Hepatocyte (in vitro differentiated cells): ENCODE data around the gene TGM2. TPM values are rescaled to one million over a fixed set of nuclear protein-coding genes. Genes with fewer than 3 reads are reported as not detected.

Experiments used
- DNase-seq: peaks from one replicate; pipeline ENCODE4 v3.0.0-alpha.2; 2016; ENCODE audit warnings: low spot score
- H2AFZ ChIP-seq: fragments of 200-600 bp; sonication (generic); 2 replicates; pipeline ENCODE4 v1.6.0; 2016; ENCODE audit warnings: antibody characterized with exemption, mild to moderate bottlenecking
- H3K27ac ChIP-seq: fragments of 200-600 bp; sonication (generic); 2 replicates; pipeline ENCODE4 v1.5.1; 2016; ENCODE audit warnings: mild to moderate bottlenecking
- H3K27me3 ChIP-seq: fragments of 200-600 bp; sonication (generic); 2 replicates; pipeline ENCODE4 v1.6.1; 2016
- H3K36me3 ChIP-seq: fragments of 200-600 bp; sonication (generic); replicated peaks from 2 replicates; pipeline ENCODE4 v1.5.1; 2016; ENCODE audit warnings: low read depth; ENCODE audit not compliant: insufficient read depth
- H3K4me1 ChIP-seq: fragments of 200-600 bp; sonication (generic); 2 replicates; pipeline ENCODE4 v1.5.1; 2016; ENCODE audit warnings: mild to moderate bottlenecking, moderate library complexity; ENCODE audit not compliant: insufficient read depth
- H3K4me2 ChIP-seq: fragments of 200-600 bp; sonication (generic); 2 replicates; pipeline ENCODE4 v1.6.0; 2016
- H3K4me3 ChIP-seq: fragments of 200-600 bp; sonication (generic); 2 replicates; pipeline ENCODE4 v1.5.1; 2016; ENCODE audit warnings: mild to moderate bottlenecking
- H3K79me2 ChIP-seq: fragments of 200-600 bp; sonication (generic); 2 replicates; pipeline ENCODE4 v1.6.0; 2017; ENCODE audit warnings: mild to moderate bottlenecking
- H3K9me2 ChIP-seq: fragments of 200-600 bp; sonication (generic); replicated peaks from 2 replicates; pipeline ENCODE4 v1.6.0; 2017; ENCODE audit warnings: mild to moderate bottlenecking; ENCODE audit not compliant: insufficient read depth
- H3K9me3 ChIP-seq: fragments of 200-600 bp; sonication (generic); 2 replicates; pipeline ENCODE4 v1.5.1; 2016; ENCODE audit warnings: low read depth, mild to moderate bottlenecking
- H4K20me1 ChIP-seq: fragments of 200-600 bp; sonication (generic); 2 replicates; pipeline ENCODE4 v1.6.0; 2016; ENCODE audit warnings: mild to moderate bottlenecking; ENCODE audit not compliant: insufficient read depth, poor library complexity, severe bottlenecking
- CTCF ChIP-seq: fragments of 200-600 bp; sonication (generic); IDR thresholded peaks from 2 replicates; pipeline ENCODE4 v1.5.1; 2016; ENCODE audit warnings: antibody characterized with exemption, mild to moderate bottlenecking; ENCODE audit not compliant: poor library complexity
- EZH2 ChIP-seq: fragments of 200-600 bp; sonication (generic); IDR thresholded peaks from 2 replicates; pipeline ENCODE4 v1.6.1; 2016; ENCODE audit warnings: antibody characterized with exemption, mild to moderate bottlenecking, borderline replicate concordance
- EZH2phosphoT487 ChIP-seq: fragments of 200-600 bp; sonication (generic); IDR thresholded peaks from one replicate; pipeline ENCODE4 v1.6.1; 2018; ENCODE audit warnings: antibody characterized with exemption, mild to moderate bottlenecking, low read depth, moderate library complexity; ENCODE audit not compliant: unreplicated experiment, severe bottlenecking
- WGBS: methylation state at CpG from one replicate; pipeline ENCODE4 v1.1.6; 2016; ENCODE audit warnings: low lambda C conversion rate; ENCODE audit errors: missing lambda C conversion rate; 5-methylcytosine and 5-hydroxymethylcytosine counted together
- polyA plus RNA-seq: library from polyadenylated mRNA; unstranded; fragments of >200 nt; fragmentation: Nextera tagmentation; extraction: Ambion mirVana; gene quantifications from 2 replicates; pipeline ENCODE4 v1.2.1, GENCODE V29; 2016
- total RNA-seq: library from RNA; depleted of rRNA; stranded (reverse); fragments of >200 nt; gene quantifications from 2 replicates; pipeline ENCODE4 v1.2.3, GENCODE V29; 2014

The TGM2 gene
- total and polyA plus RNA-seq, 2 experiments from 2014 or later, result 85.8 to 133 TPM

- peaks cover 16% of the 10 kb centered on the region for H3K4me1 ChIP-seq
- H3K9me3 ChIP-seq, result no peaks in the 10 kb centered on the region
- H3K79me2 ChIP-seq, result no peaks in the 10 kb centered on the region
- no peak for DNase-seq
- TF ChIP-seq EZH2 (no peak), EZH2phosphoT487 (no peak), CTCF (no peak)
- no peaks in the 10 kb centered on the region for H3K36me3 ChIP-seq
- H3K9me2 ChIP-seq, result no peaks in the 10 kb centered on the region
- H2AFZ ChIP-seq, result no peak overlapping the region
- peak overlapping the region; percentile 85 for H3K27ac ChIP-seq
- H3K4me3 ChIP-seq, result no peak overlapping the region
- WGBS, result 89% methylated on average over 7 of the region's 7 CpGs
- H4K20me1 ChIP-seq, result no peaks in the 10 kb centered on the region
- H3K4me2 ChIP-seq, result no peak overlapping the region
- H3K27me3 ChIP-seq, result no peaks in the 10 kb centered on the region
Measured at GRCh38 chr20:38095017-38095686, 69.9 kb downstream of the TGM2 start.

- Histone ChIP-seq H3K27me3 (no peaks in the 10 kb centered on the region), H3K9me2 (no peaks in the 10 kb centered on the region), H3K79me2 (no peaks in the 10 kb centered on the region), H3K27ac (peak overlapping the region; percentile 85), H3K4me1 (peaks cover 16% of the 10 kb centered on the region), H4K20me1 (no peaks in the 10 kb centered on the region), H2AFZ (no peak overlapping the region), H3K4me3 (no peak overlapping the region), H3K9me3 (no peaks in the 10 kb centered on the region), H3K4me2 (no peak overlapping the region), H3K36me3 (no peaks in the 10 kb centered on the region)
- 95% methylated on average over 1 of the region's 1 CpG for WGBS
- TF ChIP-seq EZH2phosphoT487 (no peak), CTCF (no peak), EZH2 (no peak)
- DNase-seq, result peak; percentile 43
Measured at GRCh38 chr20:38094373-38094891, 70.6 kb downstream of the TGM2 start.

- no peak overlapping the region for H3K4me2 ChIP-seq
Measured at GRCh38 chr20:38093641-38094077, 71.4 kb downstream of the TGM2 start.

More at GRCh38 chr20:38093641-38094077, 71.4 kb downstream of the TGM2 start:
- 96% methylated on average over 8 of the region's 8 CpGs for WGBS
- no peak overlapping the region for H3K4me3 ChIP-seq
- TF ChIP-seq EZH2, result no peak
- no peak for TF ChIP-seq EZH2phosphoT487
- TF ChIP-seq CTCF, result no peak
- H2AFZ ChIP-seq, result no peak overlapping the region
- H3K27me3 ChIP-seq, result no peaks in the 10 kb centered on the region
- peaks cover 16% of the 10 kb centered on the region for H3K4me1 ChIP-seq
- H4K20me1 ChIP-seq, result no peaks in the 10 kb centered on the region
- no peak for DNase-seq
- no peaks in the 10 kb centered on the region for H3K9me2 ChIP-seq
- H3K79me2 ChIP-seq, result no peaks in the 10 kb centered on the region
- no peaks in the 10 kb centered on the region for H3K9me3 ChIP-seq
- H3K36me3 ChIP-seq, result no peaks in the 10 kb centered on the region
- H3K27ac ChIP-seq, result peak overlapping the region; percentile 85
